Prostate gland (tissue), 2 donors: ENCODE measurements around the gene FOXI1. TPM values are rescaled to one million over a fixed set of nuclear protein-coding genes. Genes with fewer than 3 reads are reported as not detected.

ENCODE experiments used
- DNase-seq: peaks from one replicate; pipeline ENCODE4 v3.0.0-alpha.2; 2019; ENCODE audit warnings: low spot score
- H3K27ac ChIP-seq, 2 donors: fragments of 200-600 bp; sonication (generic); 2 replicates each; pipeline ENCODE4 v1.5.1; 2017 to 2019
- H3K27me3 ChIP-seq: fragments of 200-600 bp; sonication (generic); replicated peaks from 2 replicates; pipeline ENCODE4 v1.5.1; 2019; ENCODE audit not compliant: insufficient read depth
- H3K36me3 ChIP-seq, 2 donors: fragments of 200-600 bp; sonication (generic); 1 replicate in 1 of 2; 2 replicates in 1 of 2; pipeline versions ENCODE4 v1.5.1 to v1.8.1; 2017 to 2019
- H3K4me1 ChIP-seq: fragments of 200-600 bp; sonication (generic); replicated peaks from 2 replicates; pipeline ENCODE4 v1.5.1; 2019
- H3K4me3 ChIP-seq, 2 donors: fragments of 200-600 bp; sonication (generic); 2 replicates each; pipeline ENCODE4 v1.5.1; 2017 to 2019
- H3K9me3 ChIP-seq: fragments of 200-600 bp; sonication (generic); 2 replicates; pipeline ENCODE4 v1.5.1; 2017
- POLR2A ChIP-seq: fragments of 450-650 bp; IDR thresholded peaks from one replicate; pipeline ENCODE4 v1.6.1; 2016; ENCODE audit warnings: antibody characterized with exemption, mild to moderate bottlenecking
- POLR2AphosphoS5 ChIP-seq: sonication (generic); formaldehyde crosslinking; IDR thresholded peaks from one replicate; pipeline ENCODE4 v1.6.1; 2017; ENCODE audit warnings: antibody characterized with exemption
- WGBS: methylation state at CpG from one replicate; pipeline ENCODE4 v1.1.5; 2018; 5-methylcytosine and 5-hydroxymethylcytosine counted together
- intact Hi-C: fragments of 100-400 bp; cut with DNase I; formaldehyde crosslinking; loops from one replicate; pipeline ENCODE4 v1.14.2; 2022
- total RNA-seq, 2 donors: library from RNA; depleted of rRNA; stranded (reverse); fragments of >200 nt; gene quantifications; one replicate each; pipeline ENCODE4 v1.1.0, GENCODE V29; 2016
- TF ChIP-seq, protein P1 (sequence below), 4 experiments: fragments of 200-600 bp in 2 of 4; fragments of 450-650 bp in 2 of 4; sonication (generic) in 2 of 4; IDR thresholded peaks; 1 replicate in 3 of 4; 2 replicates in 1 of 4; pipeline ENCODE4 v1.5.1; 2016 to 2019; ENCODE audit warnings: antibody characterized with exemption in 4 of 4, mild to moderate bottlenecking in 2 of 4, moderate library complexity in 2 of 4

FOXI1 gene
- total RNA-seq, 2 donors from 2014 or later: 1.2 TPM; not detected in 1

- Histone ChIP-seq H3K4me1 (no peaks in the 10 kb centered on the region), H3K9me3 (no peaks in the 10 kb centered on the region), H3K36me3 (no peaks in the 10 kb centered on the region), H3K4me3 (no peak overlapping the region), H3K27ac (no peak overlapping the region), H3K27me3 (no peaks in the 10 kb centered on the region)
- WGBS: 69% methylated on average over 5 of the region's 5 CpGs
- DNase-seq: no peak
- intact Hi-C loops: no loop called here
- TF ChIP-seq POLR2A (no peak), POLR2AphosphoS5 (no peak)
- TF ChIP-seq, protein P1, sequence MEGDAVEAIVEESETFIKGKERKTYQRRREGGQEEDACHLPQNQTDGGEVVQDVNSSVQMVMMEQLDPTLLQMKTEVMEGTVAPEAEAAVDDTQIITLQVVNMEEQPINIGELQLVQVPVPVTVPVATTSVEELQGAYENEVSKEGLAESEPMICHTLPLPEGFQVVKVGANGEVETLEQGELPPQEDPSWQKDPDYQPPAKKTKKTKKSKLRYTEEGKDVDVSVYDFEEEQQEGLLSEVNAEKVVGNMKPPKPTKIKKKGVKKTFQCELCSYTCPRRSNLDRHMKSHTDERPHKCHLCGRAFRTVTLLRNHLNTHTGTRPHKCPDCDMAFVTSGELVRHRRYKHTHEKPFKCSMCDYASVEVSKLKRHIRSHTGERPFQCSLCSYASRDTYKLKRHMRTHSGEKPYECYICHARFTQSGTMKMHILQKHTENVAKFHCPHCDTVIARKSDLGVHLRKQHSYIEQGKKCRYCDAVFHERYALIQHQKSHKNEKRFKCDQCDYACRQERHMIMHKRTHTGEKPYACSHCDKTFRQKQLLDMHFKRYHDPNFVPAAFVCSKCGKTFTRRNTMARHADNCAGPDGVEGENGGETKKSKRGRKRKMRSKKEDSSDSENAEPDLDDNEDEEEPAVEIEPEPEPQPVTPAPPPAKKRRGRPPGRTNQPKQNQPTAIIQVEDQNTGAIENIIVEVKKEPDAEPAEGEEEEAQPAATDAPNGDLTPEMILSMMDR (IDR thresholded peaks at IDR 0.05): no peak
These were observed 45.0 kb downstream of the FOXI1 start for GRCh38 chr5:170150713-170151096.

DNA sequence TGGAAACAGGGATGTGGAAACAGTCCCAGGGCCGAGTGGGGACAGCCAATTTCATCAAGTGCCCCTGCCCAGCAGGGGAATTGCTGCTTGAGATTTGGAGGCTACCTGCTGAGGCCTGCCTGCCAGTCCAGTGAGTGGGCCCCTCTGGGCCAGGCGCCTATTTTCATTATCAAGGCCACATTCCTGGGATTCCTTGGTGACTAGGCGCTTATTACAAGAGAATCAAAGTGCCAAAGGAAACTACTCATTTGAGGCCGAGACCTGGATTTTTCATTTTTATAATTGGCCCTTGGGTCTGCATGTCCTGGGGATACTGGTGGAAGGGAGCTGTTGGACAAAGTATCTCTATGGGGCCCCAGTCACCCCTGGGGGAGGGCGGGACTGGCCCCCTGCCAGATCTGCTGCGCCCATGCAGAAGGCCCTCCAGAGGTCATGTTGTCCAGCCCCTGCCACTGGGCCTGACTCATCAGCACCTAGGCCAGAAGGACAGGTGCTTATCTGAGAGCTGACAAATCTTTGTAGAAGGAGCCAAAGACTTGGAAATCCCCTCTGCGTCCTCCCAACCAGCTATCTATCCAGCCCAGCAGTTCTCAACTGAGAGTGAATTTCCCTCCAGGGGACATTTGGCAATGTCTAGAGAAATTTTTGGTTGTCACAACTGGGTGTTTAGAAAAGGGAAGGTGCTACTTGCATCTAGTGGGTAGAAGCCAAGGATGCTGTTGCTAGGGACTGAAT lies 45.6 kb downstream of the FOXI1 start:
- no peaks in the 10 kb centered on the region for H3K27me3 ChIP-seq
- WGBS: 27% methylated on average over 7 of the region's 7 CpGs
- intact Hi-C loops: no loop called here
- no peaks in the 10 kb centered on the region for H3K4me1 ChIP-seq
- TF ChIP-seq, protein P1 (IDR thresholded peaks at IDR 0.05): no peak
- TF ChIP-seq POLR2AphosphoS5 (peak; percentile 60), POLR2A (no peak)
- DNase-seq: peak; percentile 78
- H3K4me3 ChIP-seq: no peak overlapping the region
- no peaks in the 10 kb centered on the region for H3K36me3 ChIP-seq
- no peaks in the 10 kb centered on the region for H3K9me3 ChIP-seq
- H3K27ac ChIP-seq: peak overlapping the region; percentile 29 to 57

GRCh38 chr5:170152767-170153166 lies 47.1 kb downstream of the FOXI1 start:
- H3K4me3 ChIP-seq: no peak overlapping the region
- TF ChIP-seq POLR2AphosphoS5: no peak
- no peak for TF ChIP-seq POLR2A
- TF ChIP-seq, protein P1 (IDR thresholded peaks at IDR 0.05): no peak
- no peak for DNase-seq
- no peaks in the 10 kb centered on the region for H3K27me3 ChIP-seq
- no peak overlapping the region for H3K27ac ChIP-seq
- H3K9me3 ChIP-seq: no peaks in the 10 kb centered on the region
- no peaks in the 10 kb centered on the region for H3K36me3 ChIP-seq
- intact Hi-C loops: no loop called here
- no peaks in the 10 kb centered on the region for H3K4me1 ChIP-seq
- WGBS: 94% methylated on average over 3 of the region's 3 CpGs

DNA sequence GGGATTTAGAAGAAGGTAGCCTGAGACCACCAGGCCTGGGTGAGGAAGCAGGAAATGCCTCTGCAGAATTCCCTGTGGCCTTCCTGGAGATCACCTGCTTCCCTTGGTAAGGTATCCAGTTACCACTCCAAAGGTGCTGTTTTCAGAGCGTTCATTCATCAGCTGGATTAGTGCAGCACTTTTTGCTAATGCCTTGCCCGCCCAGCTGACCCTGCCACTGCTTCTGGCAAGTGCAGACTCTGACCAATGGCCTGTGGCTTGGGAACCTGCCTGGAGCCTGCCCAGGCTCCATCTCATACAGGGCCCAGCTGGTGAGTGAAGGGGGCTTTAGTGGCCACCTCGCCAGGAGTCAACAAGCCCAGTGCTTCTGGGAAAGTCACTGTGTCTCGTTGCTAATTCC lies 48.6 kb downstream of the FOXI1 start:
- H3K4me3 ChIP-seq: no peak overlapping the region
- H3K4me1 ChIP-seq: no peaks in the 10 kb centered on the region
- no peaks in the 10 kb centered on the region for H3K9me3 ChIP-seq
- no peak overlapping the region for H3K27ac ChIP-seq
- 78% methylated on average over 4 of the region's 4 CpGs for WGBS
- TF ChIP-seq POLR2AphosphoS5 (no peak), POLR2A (no peak)
- TF ChIP-seq, protein P1 (IDR thresholded peaks at IDR 0.05): no peak
- intact Hi-C loops: no loop called here
- no peak for DNase-seq
- no peaks in the 10 kb centered on the region for H3K27me3 ChIP-seq
- no peaks in the 10 kb centered on the region for H3K36me3 ChIP-seq

GRCh38 chr5:170154744-170155143 lies 49.0 kb downstream of the FOXI1 start:
- no peaks in the 10 kb centered on the region for H3K9me3 ChIP-seq
- no peak overlapping the region for H3K27ac ChIP-seq
- DNase-seq: no peak
- H3K4me1 ChIP-seq: no peaks in the 10 kb centered on the region
- WGBS: 76% methylated on average over 2 of the region's 2 CpGs
- H3K27me3 ChIP-seq: no peaks in the 10 kb centered on the region
- no peak overlapping the region for H3K4me3 ChIP-seq
- TF ChIP-seq, protein P1 (IDR thresholded peaks at IDR 0.05): no peak
- TF ChIP-seq POLR2A (no peak), POLR2AphosphoS5 (no peak)
- intact Hi-C loops: no loop called here
- H3K36me3 ChIP-seq: no peaks in the 10 kb centered on the region
